Neural progenitor cell (in vitro differentiated cells): ENCODE results near the gene GLB1L2.

ENCODE experiments used
- EZH2 ChIP-seq: fragments of 200-600 bp; sonication (generic); IDR thresholded peaks from 2 replicates; pipeline ENCODE4 v1.6.1; 2017; ENCODE audit warnings: antibody characterized with exemption, mild to moderate bottlenecking, moderate library complexity
- EZH2phosphoT487 ChIP-seq: fragments of 200-600 bp; sonication (generic); IDR thresholded peaks from 2 replicates; pipeline ENCODE4 v1.6.1; 2017; ENCODE audit warnings: antibody characterized with exemption
- TF ChIP-seq, protein P1 (sequence below): fragments of 200-600 bp; sonication (generic); IDR thresholded peaks from 2 replicates; pipeline ENCODE4 v1.5.1; 2017; ENCODE audit warnings: antibody characterized with exemption, mild to moderate bottlenecking

- TF ChIP-seq EZH2 (no peak), EZH2phosphoT487 (no peak)
- TF ChIP-seq, protein P1, sequence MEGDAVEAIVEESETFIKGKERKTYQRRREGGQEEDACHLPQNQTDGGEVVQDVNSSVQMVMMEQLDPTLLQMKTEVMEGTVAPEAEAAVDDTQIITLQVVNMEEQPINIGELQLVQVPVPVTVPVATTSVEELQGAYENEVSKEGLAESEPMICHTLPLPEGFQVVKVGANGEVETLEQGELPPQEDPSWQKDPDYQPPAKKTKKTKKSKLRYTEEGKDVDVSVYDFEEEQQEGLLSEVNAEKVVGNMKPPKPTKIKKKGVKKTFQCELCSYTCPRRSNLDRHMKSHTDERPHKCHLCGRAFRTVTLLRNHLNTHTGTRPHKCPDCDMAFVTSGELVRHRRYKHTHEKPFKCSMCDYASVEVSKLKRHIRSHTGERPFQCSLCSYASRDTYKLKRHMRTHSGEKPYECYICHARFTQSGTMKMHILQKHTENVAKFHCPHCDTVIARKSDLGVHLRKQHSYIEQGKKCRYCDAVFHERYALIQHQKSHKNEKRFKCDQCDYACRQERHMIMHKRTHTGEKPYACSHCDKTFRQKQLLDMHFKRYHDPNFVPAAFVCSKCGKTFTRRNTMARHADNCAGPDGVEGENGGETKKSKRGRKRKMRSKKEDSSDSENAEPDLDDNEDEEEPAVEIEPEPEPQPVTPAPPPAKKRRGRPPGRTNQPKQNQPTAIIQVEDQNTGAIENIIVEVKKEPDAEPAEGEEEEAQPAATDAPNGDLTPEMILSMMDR: no peak
These were observed 62.5 kb downstream of the GLB1L2 start for GRCh38 chr11:134394311-134394710.
